Activated CD8-positive, alpha-beta memory T cell treated with anti-CD3 and anti-CD28 coated beads, Interleukin-2, amount 50 U/mL, for 48 hours (primary cell): ENCODE measurements around the gene NEO1.
A peak's percentile ranks its signal among the peaks of the same experiment; 100 is the strongest.

Experiments used
- DNase-seq: peaks from one replicate; pipeline ENCODE4 v3.0.0-alpha.2; 2020

Gene NEO1

GRCh38 chr15:73033611-73034010 is 18.7 kb upstream of the NEO1 start:
- DNase-seq: no peak

GRCh38 chr15:73034221-73034620 is 18.0 kb upstream of the NEO1 start:
- no peak for DNase-seq

GRCh38 chr15:73035221-73035620 is 17.0 kb upstream of the NEO1 start:
- no peak for DNase-seq

GRCh38 chr15:73038220-73038619 is 14.0 kb upstream of the NEO1 start:
- DNase-seq: no peak

GRCh38 chr15:73046073-73046472 is 6.2 kb upstream of the NEO1 start:
- no peak for DNase-seq

- no peak for DNase-seq
Observed at GRCh38 chr15:73047882-73048281, 4.4 kb upstream of the NEO1 start.

GRCh38 chr15:73048624-73049295 is 3.5 kb upstream of the NEO1 start:
- DNase-seq: no peak

GRCh38 chr15:73049564-73050215 is 2.6 kb upstream of the NEO1 start:
- DNase-seq: no peak

GRCh38 chr15:73050561-73051295 is 1.5 kb upstream of the NEO1 start:
- DNase-seq: no peak

- DNase-seq: no peak
Observed at GRCh38 chr15:73051391-73051806, 864 bp upstream of the NEO1 start.

GRCh38 chr15:73052653-73053397 is 562 bp downstream of the NEO1 start:
- DNase-seq: peak; percentile 60

GRCh38 chr15:73053398-73053723 is 1.1 kb downstream of the NEO1 start:
- no peak for DNase-seq

GRCh38 chr15:73054417-73054953 is 2.2 kb downstream of the NEO1 start:
- no peak for DNase-seq

GRCh38 chr15:73056460-73056859 is 4.2 kb downstream of the NEO1 start:
- no peak for DNase-seq

- no peak for DNase-seq
Observed at GRCh38 chr15:73058437-73058836, 6.2 kb downstream of the NEO1 start.

GRCh38 chr15:73065114-73065513 is 12.9 kb downstream of the NEO1 start:
- no peak for DNase-seq

GRCh38 chr15:73069109-73069508 is 16.8 kb downstream of the NEO1 start:
- no peak for DNase-seq

- no peak for DNase-seq
Observed at GRCh38 chr15:73072894-73073293, 20.6 kb downstream of the NEO1 start.

GRCh38 chr15:73074241-73074640 is 22.0 kb downstream of the NEO1 start:
- DNase-seq: no peak

- DNase-seq: no peak
Observed at GRCh38 chr15:73075160-73075859, 23.0 kb downstream of the NEO1 start.

- no peak for DNase-seq
Observed at GRCh38 chr15:73078291-73078690, 26.0 kb downstream of the NEO1 start.

GRCh38 chr15:73078722-73079121 is 26.5 kb downstream of the NEO1 start:
- DNase-seq: no peak

- no peak for DNase-seq
Observed at GRCh38 chr15:73079565-73079964, 27.3 kb downstream of the NEO1 start.
